Measurements from ENCODE around the gene N4BP2.

N4BP2 gene

DNA sequence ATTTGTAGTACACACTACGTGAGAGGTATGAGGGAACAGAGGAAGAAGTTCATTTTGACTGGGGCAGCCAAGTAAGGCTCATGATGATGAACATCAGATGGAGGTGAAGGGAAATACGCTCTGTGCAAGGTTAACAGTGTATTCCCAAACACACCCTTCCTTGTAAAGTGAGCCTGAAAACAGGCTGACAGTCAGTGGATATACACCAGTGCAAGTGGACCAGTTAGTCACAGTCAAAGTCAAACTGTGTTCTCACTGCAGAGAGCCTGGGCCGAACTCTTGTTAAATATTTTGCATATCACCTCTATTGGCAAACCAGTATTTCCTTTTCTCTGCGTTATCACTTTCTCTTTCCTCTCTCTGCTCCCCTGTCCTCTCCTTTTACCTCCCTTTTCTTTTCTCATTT, 116.8 kb downstream of the N4BP2 start:
- H3K4me3 ChIP-seq (ENCODE audit: low read depth, low read length), result no peak overlapping the region
- no peak overlapping the region for H3K27ac ChIP-seq (ENCODE audit: extremely low read depth, low read depth, low read length)
- no peaks in the 10 kb centered on the region for H3K4me1 ChIP-seq (ENCODE audit: control insufficient read depth, insufficient read depth, low read length)
- peak; percentile 79; the same call in 1 of the 2 replicates for TF ChIP-seq PRDM1 (tag by site-specific recombination; IDR thresholded peaks at IDR 0.05)
- no peak for TF ChIP-seq ZNF701 (tag by site-specific recombination; IDR thresholded peaks at IDR 0.05)
- H3K9me3 ChIP-seq (ENCODE audit: control insufficient read depth, insufficient read depth, low read depth, low read length), result no peaks in the 10 kb centered on the region
- CTCF ChIA-PET, result no interaction called here
- H3K36me3 ChIP-seq (ENCODE audit: control insufficient read depth in 2 of 2, insufficient read depth in 1 of 2, low read length in 2 of 2), result no peaks in the 10 kb centered on the region
- POLR2A ChIA-PET, result no interaction called here

DNA sequence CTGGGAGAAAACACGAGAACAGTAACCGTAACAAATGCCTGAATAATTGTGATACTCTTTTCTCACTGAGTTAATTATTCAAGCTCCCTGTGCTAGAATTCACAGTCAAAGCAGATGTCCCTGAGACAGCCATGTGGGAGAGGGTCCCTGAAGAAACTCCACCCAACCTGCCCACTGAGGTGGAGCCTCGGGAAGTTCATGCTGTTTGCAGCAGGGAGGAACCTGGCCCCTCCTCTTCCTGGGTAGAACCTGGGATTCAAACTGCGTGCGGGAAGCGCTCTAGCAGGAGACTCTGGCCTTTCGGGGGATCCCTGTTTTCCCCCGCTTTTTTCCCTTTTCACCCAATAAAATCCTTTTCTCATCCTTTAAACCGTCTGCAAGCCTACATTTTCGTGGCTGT, 120.0 kb downstream of the N4BP2 start:
- H3K36me3 ChIP-seq (ENCODE audit: control insufficient read depth in 2 of 2, insufficient read depth in 1 of 2, low read length in 2 of 2), result no peaks in the 10 kb centered on the region
- TF ChIP-seq ZNF223 (tag by site-specific recombination; IDR thresholded peaks at IDR 0.05) (no peak), ZNF292 (tag by site-specific recombination; IDR thresholded peaks at IDR 0.05; ENCODE audit: borderline replicate concordance, low read depth) (no peak), ZNF2 (tag by site-specific recombination; IDR thresholded peaks at IDR 0.05) (no peak), ZNF37A (tag by site-specific recombination; IDR thresholded peaks at IDR 0.05) (no peak), ZNF701 (tag by site-specific recombination; IDR thresholded peaks at IDR 0.05) (no peak), ZSCAN23 (tag by site-specific recombination; IDR thresholded peaks at IDR 0.05) (no peak), ZNF830 (tag by site-specific recombination; IDR thresholded peaks at IDR 0.05; ENCODE audit: low read depth) (no peak), ZBTB20 (tag by site-specific recombination; IDR thresholded peaks at IDR 0.05) (no peak), ZNF146 (tag by site-specific recombination; IDR thresholded peaks at IDR 0.05) (no peak), ZNF514 (tag by site-specific recombination; IDR thresholded peaks at IDR 0.05) (no peak), ZNF280D (tag by site-specific recombination; IDR thresholded peaks at IDR 0.05) (no peak), ZIC2 (tag by site-specific recombination; IDR thresholded peaks at IDR 0.05) (no peak), ZFP69B (tag by site-specific recombination; IDR thresholded peaks at IDR 0.05) (no peak), ZNF501 (tag by site-specific recombination; IDR thresholded peaks at IDR 0.05) (no peak), ZNF658 (tag by site-specific recombination; IDR thresholded peaks at IDR 0.05) (no peak), ZSCAN16 (tag by site-specific recombination; IDR thresholded peaks at IDR 0.05) (no peak), ZNF654 (tag by site-specific recombination; IDR thresholded peaks at IDR 0.05; ENCODE audit: low read depth) (no peak), ZNF132 (tag by site-specific recombination; IDR thresholded peaks at IDR 0.05; ENCODE audit: borderline replicate concordance) (no peak), ZBTB8A (tag by site-specific recombination; IDR thresholded peaks at IDR 0.05) (no peak)
- TF ChIP-seq, protein P1, sequence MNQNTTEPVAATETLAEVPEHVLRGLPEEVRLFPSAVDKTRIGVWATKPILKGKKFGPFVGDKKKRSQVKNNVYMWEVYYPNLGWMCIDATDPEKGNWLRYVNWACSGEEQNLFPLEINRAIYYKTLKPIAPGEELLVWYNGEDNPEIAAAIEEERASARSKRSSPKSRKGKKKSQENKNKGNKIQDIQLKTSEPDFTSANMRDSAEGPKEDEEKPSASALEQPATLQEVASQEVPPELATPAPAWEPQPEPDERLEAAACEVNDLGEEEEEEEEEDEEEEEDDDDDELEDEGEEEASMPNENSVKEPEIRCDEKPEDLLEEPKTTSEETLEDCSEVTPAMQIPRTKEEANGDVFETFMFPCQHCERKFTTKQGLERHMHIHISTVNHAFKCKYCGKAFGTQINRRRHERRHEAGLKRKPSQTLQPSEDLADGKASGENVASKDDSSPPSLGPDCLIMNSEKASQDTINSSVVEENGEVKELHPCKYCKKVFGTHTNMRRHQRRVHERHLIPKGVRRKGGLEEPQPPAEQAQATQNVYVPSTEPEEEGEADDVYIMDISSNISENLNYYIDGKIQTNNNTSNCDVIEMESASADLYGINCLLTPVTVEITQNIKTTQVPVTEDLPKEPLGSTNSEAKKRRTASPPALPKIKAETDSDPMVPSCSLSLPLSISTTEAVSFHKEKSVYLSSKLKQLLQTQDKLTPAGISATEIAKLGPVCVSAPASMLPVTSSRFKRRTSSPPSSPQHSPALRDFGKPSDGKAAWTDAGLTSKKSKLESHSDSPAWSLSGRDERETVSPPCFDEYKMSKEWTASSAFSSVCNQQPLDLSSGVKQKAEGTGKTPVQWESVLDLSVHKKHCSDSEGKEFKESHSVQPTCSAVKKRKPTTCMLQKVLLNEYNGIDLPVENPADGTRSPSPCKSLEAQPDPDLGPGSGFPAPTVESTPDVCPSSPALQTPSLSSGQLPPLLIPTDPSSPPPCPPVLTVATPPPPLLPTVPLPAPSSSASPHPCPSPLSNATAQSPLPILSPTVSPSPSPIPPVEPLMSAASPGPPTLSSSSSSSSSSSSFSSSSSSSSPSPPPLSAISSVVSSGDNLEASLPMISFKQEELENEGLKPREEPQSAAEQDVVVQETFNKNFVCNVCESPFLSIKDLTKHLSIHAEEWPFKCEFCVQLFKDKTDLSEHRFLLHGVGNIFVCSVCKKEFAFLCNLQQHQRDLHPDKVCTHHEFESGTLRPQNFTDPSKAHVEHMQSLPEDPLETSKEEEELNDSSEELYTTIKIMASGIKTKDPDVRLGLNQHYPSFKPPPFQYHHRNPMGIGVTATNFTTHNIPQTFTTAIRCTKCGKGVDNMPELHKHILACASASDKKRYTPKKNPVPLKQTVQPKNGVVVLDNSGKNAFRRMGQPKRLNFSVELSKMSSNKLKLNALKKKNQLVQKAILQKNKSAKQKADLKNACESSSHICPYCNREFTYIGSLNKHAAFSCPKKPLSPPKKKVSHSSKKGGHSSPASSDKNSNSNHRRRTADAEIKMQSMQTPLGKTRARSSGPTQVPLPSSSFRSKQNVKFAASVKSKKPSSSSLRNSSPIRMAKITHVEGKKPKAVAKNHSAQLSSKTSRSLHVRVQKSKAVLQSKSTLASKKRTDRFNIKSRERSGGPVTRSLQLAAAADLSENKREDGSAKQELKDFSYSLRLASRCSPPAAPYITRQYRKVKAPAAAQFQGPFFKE (tag by site-specific recombination; IDR thresholded peaks at IDR 0.05; ENCODE audit: borderline replicate concordance), result no peak
- no peaks in the 10 kb centered on the region for H3K4me1 ChIP-seq (ENCODE audit: control insufficient read depth, insufficient read depth, low read length)
- ChIA-PET POLR2A (no interaction called here), CTCF (no interaction called here)
- no peak overlapping the region for H3K4me3 ChIP-seq (ENCODE audit: low read depth, low read length)
- no peaks in the 10 kb centered on the region for H3K9me3 ChIP-seq (ENCODE audit: control insufficient read depth, insufficient read depth, low read depth, low read length)
- H3K27ac ChIP-seq (ENCODE audit: extremely low read depth, low read depth, low read length), result no peak overlapping the region

Measured in HEK293 (cell line).